Skeletal muscle tissue (tissue), 5 donors: ENCODE data around the gene ADCY9. TPM values are rescaled to one million over a fixed set of nuclear protein-coding genes. Genes with fewer than 3 reads are reported as not detected.

Source experiments
- H3K27ac ChIP-seq: one replicate; pipeline ENCODE4 v1.7.0; 2013; ENCODE audit warnings: mild to moderate bottlenecking, low read depth, low read length, inconsistent platforms
- H3K27me3 ChIP-seq, 3 donors: one replicate each; pipeline ENCODE4 v1.7.0; 2013; ENCODE audit warnings: low read length in 3 of 3; ENCODE audit not compliant: control insufficient read depth in 3 of 3, insufficient read depth in 3 of 3
- H3K36me3 ChIP-seq, 3 donors: one replicate each; pipeline ENCODE4 v1.7.0; 2013; ENCODE audit warnings: low read length in 3 of 3; ENCODE audit not compliant: control insufficient read depth in 3 of 3, insufficient read depth in 3 of 3
- H3K4me1 ChIP-seq, 3 donors: one replicate each; pipeline ENCODE4 v1.7.0; 2013; ENCODE audit warnings: low read length in 3 of 3, mild to moderate bottlenecking in 3 of 3; ENCODE audit not compliant: control insufficient read depth in 3 of 3, insufficient read depth in 3 of 3
- H3K4me3 ChIP-seq, 3 donors: one replicate each; pipeline ENCODE4 v1.7.0; 2013; ENCODE audit warnings: low read length in 3 of 3
- H3K9ac ChIP-seq, 3 donors: one replicate each; pipeline ENCODE4 v1.7.0; 2013; ENCODE audit warnings: low read length in 3 of 3, mild to moderate bottlenecking in 3 of 3, moderate library complexity in 2 of 3, low read depth in 1 of 3
- H3K9me3 ChIP-seq, 3 donors: one replicate each; pipeline ENCODE4 v1.7.0; 2013; ENCODE audit warnings: low read length in 3 of 3; ENCODE audit not compliant: control insufficient read depth in 3 of 3
- small RNA-seq: library from RNA; depleted of rRNA; stranded (forward); fragments of <200 nt; gene quantifications from one replicate; pipeline ENCODE3, GENCODE V24; 2014
- total RNA-seq: library from RNA; depleted of rRNA; stranded (reverse); fragments of >200 nt; gene quantifications from one replicate; pipeline ENCODE4 v1.2.3, GENCODE V29; 2014
- donor health status: Osteomylitis.

The ADCY9 gene
- total RNA-seq, 1 donor from 2014 or later: 8.9 TPM

- Histone ChIP-seq H3K9ac (no peak overlapping the region), H3K4me3 (no peak overlapping the region), H3K27ac (no peak overlapping the region), H3K27me3 (peaks cover 0 to 6% (median 0%) of the 10 kb centered on the region in 3 donors), H3K36me3 (no peaks in the 10 kb centered on the region), H3K4me1 (no peaks in the 10 kb centered on the region), H3K9me3 (no peaks in the 10 kb centered on the region)
Observed at GRCh38 chr16:3922241-3922640, 194.0 kb downstream of the ADCY9 start.

DNA sequence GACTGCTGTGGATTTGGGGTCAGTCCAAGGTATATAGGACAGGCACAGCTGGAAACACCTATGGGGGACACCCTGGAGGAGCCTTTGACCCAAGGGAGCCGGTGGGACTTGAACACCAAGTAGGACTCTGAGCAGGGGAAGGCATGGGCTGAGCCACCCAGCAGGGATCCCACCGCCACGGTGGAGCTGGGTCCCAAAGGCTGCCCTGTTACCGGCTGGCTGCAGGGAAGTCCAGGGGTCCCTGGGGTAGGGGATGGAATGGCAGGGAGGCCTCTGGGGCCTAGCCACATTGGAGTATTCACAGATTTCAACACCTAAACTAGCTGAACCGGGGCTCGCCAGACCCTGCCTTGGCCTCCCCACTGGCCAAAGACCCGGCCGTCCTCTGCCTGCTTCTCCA, 196.0 kb downstream of the ADCY9 start:
- no peak overlapping the region for H3K4me3 ChIP-seq
- no peaks in the 10 kb centered on the region for H3K36me3 ChIP-seq
- H3K9me3 ChIP-seq: no peaks in the 10 kb centered on the region
- H3K4me1 ChIP-seq: no peaks in the 10 kb centered on the region
- H3K9ac ChIP-seq: no peak overlapping the region
- H3K27ac ChIP-seq: no peak overlapping the region
- H3K27me3 ChIP-seq: peaks cover 0 to 7% (median 3%) of the 10 kb centered on the region in 3 donors

- Histone ChIP-seq H3K4me3 (no peak overlapping the region), H3K9me3 (no peaks in the 10 kb centered on the region), H3K36me3 (no peaks in the 10 kb centered on the region), H3K27me3 (peaks cover 0 to 10% (median 3%) of the 10 kb centered on the region in 3 donors), H3K9ac (no peak overlapping the region), H3K4me1 (no peaks in the 10 kb centered on the region), H3K27ac (no peak overlapping the region)
Observed at GRCh38 chr16:3919413-3919812, 196.8 kb downstream of the ADCY9 start.

DNA sequence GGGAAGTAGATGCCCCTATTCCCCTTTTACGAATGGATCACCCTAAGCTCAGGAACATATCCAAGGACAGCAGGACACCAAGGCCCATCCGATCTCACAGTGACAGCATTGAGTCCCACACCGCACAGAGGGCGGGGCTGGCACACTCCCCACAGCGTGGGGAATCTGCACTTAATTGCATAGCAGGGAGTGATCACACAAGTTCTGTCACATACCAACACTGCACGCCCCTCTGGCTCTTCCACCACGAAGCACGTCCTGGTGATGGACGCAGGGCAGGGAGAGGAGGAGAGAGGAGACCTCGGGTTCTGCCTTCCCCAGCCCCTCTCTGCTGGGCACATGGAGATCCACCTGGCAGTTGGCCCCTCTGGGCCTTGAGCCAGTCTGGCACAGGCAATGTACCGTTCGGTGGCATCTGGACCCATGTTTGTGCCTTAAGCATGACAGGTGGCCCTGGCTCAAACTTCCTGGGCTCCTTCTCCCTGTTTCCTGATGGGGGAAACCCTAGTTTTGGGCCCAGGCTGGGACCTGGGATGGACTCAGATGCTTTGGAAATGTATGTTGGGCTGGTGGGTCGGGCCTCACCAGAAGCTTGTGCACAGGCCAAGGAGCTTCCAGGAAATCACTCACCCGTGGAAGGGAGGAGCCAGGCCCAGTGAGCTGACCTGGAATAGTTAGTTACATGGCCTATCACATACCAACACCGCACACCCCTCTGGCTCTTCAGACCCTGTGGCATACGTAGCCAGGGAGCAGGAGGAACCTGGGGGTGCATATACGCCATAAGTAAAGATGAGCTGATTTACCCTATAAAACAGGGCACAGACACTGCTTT, 200.6 kb downstream of the ADCY9 start:
- H3K27me3 ChIP-seq: peaks cover 0 to 4% (median 3%) of the 10 kb centered on the region in 3 donors
- no peak overlapping the region for H3K9ac ChIP-seq
- no peaks in the 10 kb centered on the region for H3K36me3 ChIP-seq
- H3K9me3 ChIP-seq: no peaks in the 10 kb centered on the region
- no peak overlapping the region for H3K4me3 ChIP-seq
- H3K4me1 ChIP-seq: no peaks in the 10 kb centered on the region
- no peak overlapping the region for H3K27ac ChIP-seq

- Histone ChIP-seq H3K4me1 (no peaks in the 10 kb centered on the region), H3K36me3 (no peaks in the 10 kb centered on the region), H3K27ac (no peak overlapping the region), H3K9ac (no peak overlapping the region), H3K4me3 (no peak overlapping the region), H3K9me3 (no peaks in the 10 kb centered on the region), H3K27me3 (peaks cover 0 to 4% (median 3%) of the 10 kb centered on the region in 3 donors)
Observed at GRCh38 chr16:3912897-3913296, 203.3 kb downstream of the ADCY9 start.

Small RNAs within 50 kb of the gene (small RNA-seq; reads per million reads assigned to genes)
- gene AC009171.1: not detected

Other genes with a start within 250 kb of the ADCY9 start
- gene CREBBP, start 235.7 kb downstream of the ADCY9 start, total RNA-seq: 49.6 TPM
- 230 TPM for gene SRL, start 125.6 kb upstream of the ADCY9 start, total RNA-seq
- 5.2 TPM for gene TFAP4, start 156.6 kb upstream of the ADCY9 start, total RNA-seq
- 4.2 TPM for gene GLIS2, start 199.6 kb upstream of the ADCY9 start, total RNA-seq
- 32.9 TPM for gene PAM16, start 234.9 kb upstream of the ADCY9 start, total RNA-seq